BLaER1 treated with 17β-estradiol and CSF1 and Interleukin-3, amounts not matched to agents 10 nM and 100 nM (cell line): ENCODE measurements around the gene EXOSC3.
"Not testable (repeated sequence)": the region's sequence is repeated elsewhere in the genome, so short reads cannot be mapped to it uniquely, and the experiment has no call there.

Experiments
- H3K27ac ChIP-seq, 11 experiments: shearing (Covaris generic); formaldehyde crosslinking; 2 replicates each; pipeline ENCODE4 v1.8.1; 2022
- H3K27me3 ChIP-seq, 11 experiments: shearing (Covaris generic); formaldehyde crosslinking; 2 replicates each; pipeline ENCODE4 v1.8.1; 2022
- H3K36me3 ChIP-seq, 11 experiments: shearing (Covaris generic); formaldehyde crosslinking; 2 replicates each; pipeline ENCODE4 v1.8.1; 2022
- H3K4me1 ChIP-seq, 10 experiments: shearing (Covaris generic); formaldehyde crosslinking; 2 replicates each; pipeline ENCODE4 v1.8.1; 2022
- H3K4me2 ChIP-seq, 11 experiments: shearing (Covaris generic); formaldehyde crosslinking; 2 replicates each; pipeline ENCODE4 v1.8.1; 2022
- H3K4me3 ChIP-seq, 10 experiments: shearing (Covaris generic); formaldehyde crosslinking; 2 replicates each; pipeline ENCODE4 v1.8.1; 2022
- H3K9ac ChIP-seq, 11 experiments: shearing (Covaris generic); formaldehyde crosslinking; 2 replicates each; pipeline ENCODE4 v1.8.1; 2022
- H3K9me3 ChIP-seq, 11 experiments: shearing (Covaris generic); formaldehyde crosslinking; replicated peaks in 1 of 11; 2 replicates each; pipeline ENCODE4 v1.8.1; 2022
- H4K20me1 ChIP-seq, 11 experiments: shearing (Covaris generic); formaldehyde crosslinking; 2 replicates each; pipeline ENCODE4 v1.8.1; 2022
- Cebpa-rat ChIP-seq, 11 experiments: shearing (Covaris generic); IDR thresholded peaks; 2 replicates each; pipeline ENCODE4 v1.8.1; 2022

The EXOSC3 gene

DNA sequence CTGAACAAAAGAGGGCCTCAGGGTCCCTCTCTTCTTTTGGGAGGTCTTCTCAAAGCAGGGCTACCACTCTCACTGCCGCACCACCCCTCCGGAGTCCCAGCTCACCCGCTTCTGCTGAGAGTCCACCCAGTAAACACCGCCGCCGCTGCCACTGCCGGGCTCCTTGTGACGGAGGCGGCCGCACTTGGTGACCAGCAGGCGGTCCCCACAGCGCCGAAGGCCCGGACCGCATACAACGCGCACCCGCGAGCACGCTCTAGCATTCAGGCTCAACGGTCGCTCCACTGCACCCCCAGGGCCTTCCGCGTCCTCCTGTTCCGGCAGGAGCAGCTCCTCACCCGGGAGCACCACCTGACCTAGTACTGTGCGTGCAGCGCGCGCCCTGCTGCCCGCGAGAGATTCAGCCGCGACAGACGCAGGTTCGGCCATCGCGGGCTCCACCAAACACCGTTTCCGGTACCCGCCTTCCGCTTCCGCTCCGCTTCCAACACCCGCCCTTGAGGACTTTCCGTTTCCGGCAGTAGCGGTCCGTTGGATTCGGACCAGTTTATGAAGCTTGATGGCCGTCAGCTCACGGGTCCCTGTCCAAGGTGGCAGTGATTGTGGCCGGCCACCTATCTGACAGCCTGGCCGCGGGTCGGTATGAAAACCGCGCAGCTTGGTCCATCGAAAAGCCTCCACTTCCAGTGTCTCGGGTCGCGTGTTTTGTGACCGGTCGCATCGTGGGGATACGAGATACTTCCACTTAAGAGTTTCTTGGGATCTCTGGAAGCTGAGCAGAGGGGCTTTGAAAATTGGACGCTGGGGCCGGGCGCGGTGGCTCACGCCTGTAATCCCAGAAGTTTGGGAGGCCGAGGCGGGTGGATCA is at the start of gene EXOSC3:
Gene EXOSC3 (minus strand): TSS at position 449 of the 868 bp plus-strand sequence. CDS start 20 bp downstream, at position 429.
- H3K9ac ChIP-seq, result peak within 1 kb of the TSS; percentile 88 to 94 (median 90)
- H3K36me3 ChIP-seq, result peaks cover 37 to 41% (median 39%) of the 10 kb centered on the region in 11 experiments
- H4K20me1 ChIP-seq, result peaks cover 9 to 48% (median 35%) of the 10 kb centered on the region in 11 experiments; a peak in 18 of 22 replicates
- H3K4me3 ChIP-seq, result peak within 1 kb of the TSS; percentile 74 to 97 (median 86)
- no peaks in the 10 kb centered on the region for H3K27me3 ChIP-seq
- peak within 1 kb of the TSS; percentile 76 to 96 (median 93) for H3K4me2 ChIP-seq
- H3K27ac ChIP-seq, result peak within 1 kb of the TSS; percentile 68 to 94 (median 89)
- H3K9me3 ChIP-seq, result no peaks in the 10 kb centered on the region; a peak in 1 of 22 replicates
- H3K4me1 ChIP-seq, result peaks cover 24 to 35% (median 31%) of the 10 kb centered on the region in 10 experiments
- TF ChIP-seq Cebpa-rat (IDR thresholded peaks at IDR 0.05), result no peak

DNA sequence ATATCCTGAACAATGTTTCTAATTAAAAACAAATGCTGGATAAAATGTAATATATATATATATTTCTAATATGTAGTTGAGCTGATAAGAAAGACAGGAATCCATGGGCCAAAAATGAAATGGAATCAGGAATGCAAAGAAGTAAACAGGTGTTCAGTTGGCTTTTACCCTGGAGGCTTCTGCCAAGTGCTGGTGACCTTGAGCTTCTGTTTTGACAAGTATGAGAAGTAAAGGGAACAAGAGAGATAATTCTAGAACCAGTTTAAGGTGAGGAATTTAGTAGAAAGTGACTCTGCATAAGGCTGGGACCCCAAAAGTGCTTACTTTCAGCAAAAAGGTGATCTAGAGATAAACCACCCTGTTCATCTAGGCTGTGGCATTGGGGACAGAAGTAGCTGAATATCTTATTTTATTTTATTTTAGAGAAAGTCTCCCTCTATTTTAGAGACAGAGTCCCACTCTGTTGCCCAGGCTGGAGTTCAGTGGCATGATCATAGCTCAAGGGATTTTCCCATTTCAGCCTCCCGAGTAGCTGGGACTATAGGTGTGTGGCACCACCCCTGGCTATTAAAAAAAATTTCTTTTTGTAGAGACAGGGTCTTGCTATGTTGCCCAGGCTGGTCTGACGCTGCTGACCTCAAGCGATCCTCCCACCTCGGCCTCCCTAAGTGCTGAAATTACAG is 42.8 kb upstream of the EXOSC3 start:
- Histone ChIP-seq H3K9ac (no peak overlapping the region), H3K4me2 (no peak overlapping the region), H3K4me3 (no peak overlapping the region), H3K4me1 (no peaks in the 10 kb centered on the region), H3K27ac (no peak overlapping the region), H4K20me1 (peaks cover 0 to 21% (median 6%) of the 10 kb centered on the region in 11 experiments; a peak in 10 of 22 replicates), H3K9me3 (no peaks in the 10 kb centered on the region), H3K36me3 (peaks cover 76 to 98% (median 86%) of the 10 kb centered on the region in 11 experiments), H3K27me3 (no peaks in the 10 kb centered on the region)
- TF ChIP-seq Cebpa-rat (IDR thresholded peaks at IDR 0.05), result no peak

DNA sequence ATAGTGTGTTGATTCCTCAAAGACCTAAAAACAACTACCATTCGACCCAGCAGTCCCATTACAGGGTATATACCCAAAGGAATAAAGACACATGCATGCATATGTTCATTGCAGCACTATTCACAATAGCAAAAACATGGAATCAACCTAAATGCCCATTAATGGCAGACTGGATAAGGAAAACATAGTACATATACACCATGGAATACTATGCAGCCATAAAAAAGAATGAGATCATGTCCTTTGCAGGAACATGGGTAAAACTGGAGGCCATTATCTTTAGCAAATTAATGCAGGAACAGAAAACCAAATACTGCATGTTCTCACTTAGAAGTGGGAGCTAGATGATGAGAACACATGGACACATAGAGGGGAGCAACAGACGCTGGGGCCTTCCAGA is 40.3 kb upstream of the EXOSC3 start:
- Histone ChIP-seq H3K36me3 (peaks cover 75 to 98% (median 90%) of the 10 kb centered on the region in 11 experiments), H4K20me1 (peaks cover 0 to 11% (median 4%) of the 10 kb centered on the region in 11 experiments; a peak in 7 of 22 replicates)
- not testable (repeated sequence) for H3K27me3 ChIP-seq, H3K27ac ChIP-seq, H3K4me3 ChIP-seq, H3K4me1 ChIP-seq, H3K9me3 ChIP-seq, H3K9ac ChIP-seq, H3K4me2 ChIP-seq

DNA sequence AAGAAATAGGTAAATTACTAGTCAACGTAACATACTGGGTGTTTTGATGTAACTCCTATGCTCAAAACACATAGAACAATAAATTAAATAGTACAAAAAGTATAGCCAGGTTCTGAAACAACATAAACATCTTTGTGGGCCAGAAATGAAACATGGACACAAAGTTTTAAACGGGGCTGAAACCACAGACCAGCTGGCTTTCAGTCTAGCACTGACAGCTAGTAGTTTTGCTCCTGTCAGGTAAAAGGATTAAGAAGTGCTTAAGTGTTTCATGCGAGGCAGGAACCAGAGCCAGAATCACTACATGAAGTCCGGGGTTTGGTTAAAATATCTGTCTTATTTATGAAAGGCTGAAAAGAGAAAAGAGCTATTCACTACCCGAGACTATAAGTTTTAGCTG is 35.3 kb upstream of the EXOSC3 start:
- H3K36me3 ChIP-seq, result peaks cover 45 to 77% (median 58%) of the 10 kb centered on the region in 11 experiments
- H3K4me3 ChIP-seq, result no peak overlapping the region
- no peak overlapping the region for H3K4me2 ChIP-seq
- no peaks in the 10 kb centered on the region for H3K27me3 ChIP-seq
- no peaks in the 10 kb centered on the region for H3K9me3 ChIP-seq
- TF ChIP-seq Cebpa-rat (IDR thresholded peaks at IDR 0.05), result no peak
- no peaks in the 10 kb centered on the region for H3K4me1 ChIP-seq
- no peak overlapping the region for H3K27ac ChIP-seq
- H3K9ac ChIP-seq, result no peak overlapping the region
- peaks cover 4 to 46% (median 27%) of the 10 kb centered on the region in 11 experiments; a peak in 15 of 22 replicates for H4K20me1 ChIP-seq

DNA sequence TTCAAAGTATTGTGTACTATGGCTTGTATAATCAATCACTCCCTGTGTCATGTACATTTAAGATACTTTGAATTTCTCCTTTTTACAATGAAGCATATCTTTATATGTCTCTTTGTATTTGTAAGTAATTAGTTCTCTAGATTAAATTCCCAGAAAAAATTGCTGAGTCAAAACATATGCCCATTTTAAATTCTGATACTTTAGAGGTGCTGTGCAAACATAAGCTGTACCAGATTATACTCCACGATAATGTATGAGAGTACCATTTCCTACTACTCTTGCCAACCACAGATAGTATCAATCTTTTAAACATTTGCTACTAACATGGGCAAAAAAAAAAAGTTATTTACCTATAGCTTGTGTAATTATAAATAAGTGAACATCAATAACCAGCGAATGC is 34.0 kb upstream of the EXOSC3 start:
- Histone ChIP-seq H3K4me3 (no peak overlapping the region), H4K20me1 (peaks cover 4 to 46% (median 28%) of the 10 kb centered on the region in 11 experiments; a peak in 15 of 22 replicates), H3K4me2 (no peak overlapping the region), H3K4me1 (no peaks in the 10 kb centered on the region), H3K9me3 (no peaks in the 10 kb centered on the region), H3K27ac (no peak overlapping the region), H3K9ac (no peak overlapping the region), H3K27me3 (no peaks in the 10 kb centered on the region), H3K36me3 (peaks cover 33 to 64% (median 46%) of the 10 kb centered on the region in 11 experiments)
- no peak for TF ChIP-seq Cebpa-rat (IDR thresholded peaks at IDR 0.05)

DNA sequence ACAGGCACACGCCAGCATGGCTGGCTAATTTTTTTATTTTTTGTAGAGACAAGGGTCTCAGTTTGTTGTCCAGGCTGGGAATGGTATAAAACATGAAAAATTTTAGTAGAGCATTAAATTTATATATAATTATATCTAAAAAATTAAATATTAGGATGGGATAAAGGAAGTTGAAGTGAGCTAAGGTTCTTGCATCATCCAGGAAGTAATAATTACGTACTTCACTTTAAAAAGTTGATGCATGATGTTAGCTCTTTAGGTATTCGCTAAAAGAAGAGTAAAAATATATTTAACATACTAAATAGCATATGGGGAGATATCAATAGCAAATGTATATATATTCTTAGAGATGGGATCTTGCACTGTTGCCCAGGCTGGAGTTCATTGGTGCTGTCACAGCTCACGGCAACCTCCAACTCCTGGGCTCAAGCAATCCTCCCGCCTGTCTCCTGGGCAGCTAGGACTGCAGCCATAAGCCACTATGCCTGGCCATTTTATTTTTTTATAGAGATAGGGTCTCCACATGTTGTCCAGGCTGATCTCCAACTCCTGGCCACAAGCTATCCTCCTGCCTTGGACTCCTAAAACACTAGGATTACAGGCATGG is 28.0 kb upstream of the EXOSC3 start:
- TF ChIP-seq Cebpa-rat (IDR thresholded peaks at IDR 0.05), result no peak

DNA sequence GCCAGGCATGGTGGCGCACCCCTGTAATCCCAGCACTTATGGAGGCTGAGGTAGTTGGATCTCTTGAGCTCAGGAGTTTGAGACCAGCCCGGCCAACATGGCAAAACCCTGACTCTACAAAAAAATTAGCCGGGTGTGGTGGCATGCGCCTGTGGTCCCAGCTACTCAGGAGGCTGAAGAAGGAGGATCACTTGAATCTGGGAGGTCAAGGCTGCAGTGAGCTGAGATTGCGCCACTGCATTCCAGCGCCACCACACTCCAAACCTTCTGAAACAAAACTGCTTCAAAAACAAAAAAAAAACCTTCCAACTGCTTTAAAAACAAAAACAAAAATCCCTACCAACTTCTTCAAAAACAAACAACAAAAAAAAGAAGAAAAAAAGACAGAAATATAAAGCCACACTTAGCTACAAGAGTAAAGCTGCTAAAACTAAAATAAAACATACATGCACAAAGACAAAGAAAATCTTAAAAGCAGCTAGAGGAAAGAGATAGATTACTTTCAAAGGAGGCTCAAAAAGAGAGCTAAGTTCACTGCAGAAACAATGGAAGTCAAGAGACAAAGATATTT is 27.1 kb upstream of the EXOSC3 start:
- Histone ChIP-seq H3K4me3 (no peak overlapping the region), H3K27me3 (no peaks in the 10 kb centered on the region), H3K9ac (no peak overlapping the region), H3K4me2 (peak overlapping the region in 1 of 11 experiments; percentile 18; a peak in 2 of 22 replicates), H4K20me1 (peaks cover 4 to 75% (median 33%) of the 10 kb centered on the region in 11 experiments; a peak in 19 of 22 replicates), H3K9me3 (peaks cover 0 to 8% (median 0%) of the 10 kb centered on the region in 11 experiments; a peak in 3 of 22 replicates), H3K4me1 (peaks cover 0 to 17% (median 3%) of the 10 kb centered on the region in 10 experiments; a peak in 7 of 20 replicates), H3K27ac (peak overlapping the region in 1 of 11 experiments; percentile 27; a peak in 1 of 22 replicates), H3K36me3 (peaks cover 23 to 48% (median 37%) of the 10 kb centered on the region in 11 experiments)
- TF ChIP-seq Cebpa-rat (IDR thresholded peaks at IDR 0.05), result no peak

More for the DNA sequence above, 28.0 kb upstream of the EXOSC3 start:
- Histone ChIP-seq H3K4me3 (no peak overlapping the region), H3K4me2 (peak overlapping the region in 3 of 11 experiments; percentile 10 to 18 (median 12); a peak in 4 of 22 replicates), H3K27me3 (no peaks in the 10 kb centered on the region), H3K9ac (no peak overlapping the region; a peak in 1 of 22 replicates), H3K27ac (peak overlapping the region in 3 of 11 experiments; percentile 12 to 34 (median 27); a peak in 4 of 22 replicates), H4K20me1 (peaks cover 7 to 75% (median 36%) of the 10 kb centered on the region in 11 experiments; a peak in 17 of 22 replicates), H3K9me3 (peaks cover 0 to 8% (median 0%) of the 10 kb centered on the region in 11 experiments; a peak in 3 of 22 replicates), H3K36me3 (peaks cover 19 to 42% (median 33%) of the 10 kb centered on the region in 11 experiments), H3K4me1 (peaks cover 0 to 17% (median 3%) of the 10 kb centered on the region in 10 experiments; a peak in 7 of 20 replicates)

DNA sequence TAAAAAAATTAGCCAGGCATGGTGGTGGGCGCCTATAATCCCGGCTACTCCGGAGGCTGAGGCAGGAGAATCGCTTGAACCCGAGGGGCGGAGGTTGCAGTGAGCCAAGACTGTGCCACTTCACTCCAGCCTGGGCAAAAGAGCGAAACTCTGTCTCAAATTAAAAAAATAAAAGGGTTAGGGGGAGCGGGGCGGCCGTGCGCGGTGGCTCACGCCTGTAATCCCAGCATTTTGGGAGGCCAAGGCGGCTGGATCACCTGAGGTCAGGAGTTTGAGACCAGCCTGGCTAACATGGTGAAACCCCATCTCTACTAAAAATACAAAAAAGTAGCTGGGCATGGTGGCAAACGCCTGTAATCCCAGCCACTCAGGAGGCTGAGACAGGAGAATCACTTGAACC is 24.8 kb upstream of the EXOSC3 start:
- H3K4me2 ChIP-seq, H3K4me3 ChIP-seq, H3K27me3 ChIP-seq, H3K9ac ChIP-seq, H3K9me3 ChIP-seq, H3K27ac ChIP-seq: not testable (repeated sequence)
- Histone ChIP-seq H3K36me3 (peaks cover 16 to 67% (median 32%) of the 10 kb centered on the region in 11 experiments; a peak in 21 of 22 replicates), H4K20me1 (peaks cover 11 to 78% (median 39%) of the 10 kb centered on the region in 11 experiments; a peak in 19 of 22 replicates), H3K4me1 (peaks cover 0 to 17% (median 6%) of the 10 kb centered on the region in 10 experiments; a peak in 8 of 20 replicates)
